GOT3 (cell line): ENCODE measurements around the gene METTL3.

Experiments used
- DNase-seq: peaks from one replicate; lab custom pipeline; 2025; ENCODE audit warnings: mixed read lengths; lab: John Stamatoyannopoulos, UW

Gene METTL3

GRCh38 chr14:21526672-21527317 lies 15.7 kb upstream of the METTL3 start:
- no peak for DNase-seq

GRCh38 chr14:21525962-21526671 lies 15.0 kb upstream of the METTL3 start, which contains the start of gene SALL2:
TSS of gene SALL2 (minus strand) at chr14:21526346. CDS start at chr14:21526127, 219 bp downstream.
- no peak for DNase-seq

GRCh38 chr14:21525571-21525961 lies 14.4 kb upstream of the METTL3 start:
- no peak for DNase-seq

GRCh38 chr14:21524575-21525490 lies 13.7 kb upstream of the METTL3 start:
- no peak for DNase-seq

GRCh38 chr14:21523203-21523602 lies 12.1 kb upstream of the METTL3 start:
- no peak for DNase-seq

- no peak for DNase-seq
These were observed 10.4 kb upstream of the METTL3 start for GRCh38 chr14:21521501-21521900.

GRCh38 chr14:21520767-21521166 lies 9.6 kb upstream of the METTL3 start:
- no peak for DNase-seq

- no peak for DNase-seq
These were observed 7.6 kb upstream of the METTL3 start for GRCh38 chr14:21518725-21519124.

GRCh38 chr14:21514341-21514740 lies 3.2 kb upstream of the METTL3 start:
- DNase-seq, result no peak

- no peak for DNase-seq
These were observed 1.6 kb downstream of the METTL3 start for GRCh38 chr14:21509432-21510143.

- no peak for DNase-seq
These were observed 4.6 kb downstream of the METTL3 start for GRCh38 chr14:21506557-21506956.

GRCh38 chr14:21505012-21505553 lies 6.1 kb downstream of the METTL3 start:
- no peak for DNase-seq

- no peak for DNase-seq
These were observed 7.8 kb downstream of the METTL3 start for GRCh38 chr14:21503376-21503775.

- no peak for DNase-seq
These were observed 9.6 kb downstream of the METTL3 start for GRCh38 chr14:21501568-21501967.

GRCh38 chr14:21498540-21499526 lies 12.3 kb downstream of the METTL3 start:
- no peak for DNase-seq

GRCh38 chr14:21496453-21496852 lies 14.7 kb downstream of the METTL3 start:
- no peak for DNase-seq

GRCh38 chr14:21494902-21495762 lies 16.0 kb downstream of the METTL3 start:
- DNase-seq, result no peak

GRCh38 chr14:21486640-21487087 lies 24.5 kb downstream of the METTL3 start:
- DNase-seq, result no peak
